ENCODE data around the gene HMHB1. TPM values are rescaled to one million over a fixed set of nuclear protein-coding genes. Genes with fewer than 3 reads are reported as not detected.

Gene HMHB1
- total RNA-seq, 1 experiment from 2014 or later: not detected

GRCh38 chr5:143796125-143796524 lies 15.8 kb upstream of the HMHB1 start:
- Histone ChIP-seq H3K56ac (ENCODE audit: insufficient read length, low read depth, low read length) (no peak overlapping the region), H4K8ac (replicated peaks; ENCODE audit: insufficient read length, low read depth, low read length) (no peak overlapping the region), H3K27me3 (ENCODE audit: insufficient read depth, low read length) (no peaks in the 10 kb centered on the region), H3K18ac (ENCODE audit: insufficient read length, low read depth, low read length) (no peak overlapping the region), H4K20me1 (ENCODE audit: control insufficient read depth, insufficient read depth, insufficient read length) (no peaks in the 10 kb centered on the region), H3K14ac (ENCODE audit: insufficient read depth, low read length) (no peak overlapping the region), H4K91ac (ENCODE audit: insufficient read length, low read depth, low read length) (no peak overlapping the region), H2BK20ac (ENCODE audit: low read depth, low read length, poor library complexity, severe bottlenecking) (no peak overlapping the region), H2BK5ac (ENCODE audit: insufficient read length, low read length) (no peak overlapping the region), H3K27ac (ENCODE audit: insufficient read length, low read depth, low read length) (no peak overlapping the region), H3K23me2 (ENCODE audit: insufficient read length, low read depth, low read length, poor library complexity, severe bottlenecking) (no peaks in the 10 kb centered on the region), H2BK120ac (ENCODE audit: low read depth, low read length, poor library complexity, severe bottlenecking) (no peak overlapping the region), H3K4me1 (ENCODE audit: insufficient read depth, low read length) (no peaks in the 10 kb centered on the region), H3K23ac (ENCODE audit: insufficient read length, low read depth, low read length) (no peak overlapping the region), H3K79me1 (ENCODE audit: insufficient read depth, low read depth, low read length, poor library complexity, severe bottlenecking) (no peaks in the 10 kb centered on the region), H3K79me2 (ENCODE audit: insufficient read depth, low read length) (no peaks in the 10 kb centered on the region), H3K9ac (ENCODE audit: extremely low read depth, insufficient read length, low read length) (no peak overlapping the region), H4K5ac (ENCODE audit: insufficient read length, low read depth, low read length) (no peak overlapping the region), H2BK15ac (ENCODE audit: low read depth, low read length) (no peak overlapping the region), H2BK12ac (ENCODE audit: insufficient read length, low read depth, low read length) (no peak overlapping the region), H2AK5ac (ENCODE audit: insufficient read length, low read length) (no peak overlapping the region), H2AFZ (ENCODE audit: low read length) (peak overlapping the region; percentile 16), H3K4me2 (ENCODE audit: insufficient read depth, insufficient read length, low read length) (no peak overlapping the region), H3K9me3 (ENCODE audit: control insufficient read depth, low read depth, low read length) (no peaks in the 10 kb centered on the region), H3K4ac (ENCODE audit: low read depth, low read length) (no peak overlapping the region), H3T11ph (ENCODE audit: low read length) (no peak overlapping the region)
- peak overlapping the region in 1 of 3 experiments; percentile 8; a peak in 1 of 7 replicates for H3K27ac Mint-ChIP-seq
- H3K9me3 Mint-ChIP-seq: no peaks in the 10 kb centered on the region
- no peaks in the 10 kb centered on the region for H3K36me3 Mint-ChIP-seq (ENCODE audit: insufficient read depth in 1 of 3, low read depth in 3 of 3)
- H3K4me3 Mint-ChIP-seq: no peak overlapping the region
- WGBS (ENCODE audit: extremely low coverage, insufficient read length, low lambda C conversion rate): no CpG with 5 or more reads among the region's 4 CpGs
- H3K4me1 Mint-ChIP-seq: peaks cover 8 to 16% of the 10 kb centered on the region in 2 experiments
- no peak for TF ChIP-seq CTCF (conservative IDR thresholded peaks at IDR 0.05)
- no peaks in the 10 kb centered on the region for H3K27me3 Mint-ChIP-seq (ENCODE audit: low read depth)
- DNase-seq: no peak

Data from H9 (cell line).